ENCODE measurements around the gene RAB40C.

GRCh38 chr16:635573-636205, 45.8 kb downstream of the RAB40C start:
- TF ChIP-seq EZH2 (IDR thresholded peaks at IDR 0.05; ENCODE audit: insufficient read depth, poor library complexity, severe bottlenecking) (no peak), EZH2phosphoT487 (IDR thresholded peaks at IDR 0.05; ENCODE audit: insufficient read depth, low read depth) (no peak)
